ENCODE data around the gene TLN1. TPM values are rescaled to one million over a fixed set of nuclear protein-coding genes. Genes with fewer than 3 reads are reported as not detected.

TLN1 gene
- total and polyA plus RNA-seq, 10 of the 15 experiments (the other 5 are each of a cell fraction or from before 2014, with no cell fraction given) = 11.6 to 305 (median 71.9) TPM

DNA sequence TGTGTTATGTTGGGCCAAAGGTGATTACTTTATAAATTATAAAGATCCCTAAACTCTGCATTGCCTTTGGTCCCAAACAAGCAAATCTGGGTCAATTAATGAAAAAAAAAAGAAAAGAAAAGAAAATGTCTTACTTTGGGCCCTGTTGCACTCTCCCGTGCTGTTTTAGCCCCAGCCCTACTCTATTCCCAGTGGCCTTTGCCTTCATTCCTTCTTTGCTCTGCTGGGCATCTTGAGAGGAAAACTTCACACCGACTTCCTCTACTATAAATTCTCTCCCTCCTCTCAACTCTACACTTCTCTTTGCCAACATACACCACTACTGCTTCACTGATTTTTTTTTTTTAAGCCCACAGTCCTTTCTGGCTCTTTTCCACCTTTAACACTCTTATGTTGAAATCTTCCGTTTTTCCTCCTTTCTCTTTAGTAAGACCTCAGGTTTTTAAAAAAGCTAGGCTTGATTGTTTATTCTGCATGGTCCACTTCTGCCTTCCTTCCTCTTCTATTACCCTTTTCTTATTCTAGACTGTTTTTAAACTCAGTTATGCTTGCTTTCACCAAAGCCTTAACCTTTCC is 26.6 kb upstream of the TLN1 start:
- ChIA-PET SMC1A (ENCODE audit: uncharacterized antibody, unreplicated experiment) (interaction anchor here (1.4 to 3.2 kb wide), 3 partner anchors 10 to 32 kb away, joined by 6 to 19 read pairs (median 11); partner anchors contain the start of genes GBA2 and RGP1), RAD21 (ENCODE audit: unreplicated experiment) (interaction anchor here (0.8 kb wide), 1 partner anchor 68 kb away, joined by 3 read pairs; no protein-coding TSS in a partner anchor), POLR2A (interaction anchor here (0.5 to 1.6 kb wide), 4 partner anchors 10 to 100 kb away, joined by 3 to 13 read pairs (median 4); partner anchors contain the start of genes CCDC107, CREB3, RMRP and TLN1), CTCF (interaction anchor here (0.8 to 2.3 kb wide), 12 partner anchors 9 to 68 kb away, joined by 3 to 7 read pairs (median 3); partner anchors contain the start of genes CREB3, RGP1, SPAG8 and TLN1)
- H3K36me3 ChIP-seq (ENCODE audit: control insufficient read depth in 2 of 2, insufficient read depth in 2 of 2, low read length in 1 of 2) = peaks cover 0 to 3% of the 10 kb centered on the region in 2 experiments; a peak in 2 of 4 replicates
- peak overlapping the region; percentile 42 for H3K27ac ChIP-seq (ENCODE audit: control insufficient read depth, insufficient read depth)
- peaks cover 22% of the 10 kb centered on the region for H3K4me1 ChIP-seq (ENCODE audit: control insufficient read depth, insufficient read depth, low read length)
- peaks cover 33% of the 10 kb centered on the region for H3K79me2 ChIP-seq (ENCODE audit: control insufficient read depth, insufficient read depth, low read length)
- peak overlapping the region; percentile 97 for H3K9ac ChIP-seq (ENCODE audit: control insufficient read depth, insufficient read depth, low read length)
- ATAC-seq (no peak), FAIRE-seq (no peak), DNase-seq (ENCODE audit: low read depth, low spot score) (no peak)
- no peak overlapping the region for H2AFZ ChIP-seq (ENCODE audit: control insufficient read depth, low read depth, low read length)
- H3K9me3 ChIP-seq (replicated peaks; ENCODE audit: control insufficient read depth, insufficient read depth, low read length) = no peaks in the 10 kb centered on the region
- in situ Hi-C loops (cut with MboI) (no loop called here), intact Hi-C loops (cut with micrococcal nuclease; ENCODE audit: unreplicated experiment) (loop anchor here (1.0 kb wide), 1 partner anchor 57 kb away; the partner anchor contains the start of gene HINT2)
- 67% methylated on average over 3 of the region's 3 CpGs for WGBS (ENCODE audit: insufficient coverage, insufficient replicate concordance, low lambda C conversion rate, missing lambda C conversion rate)
- TF ChIP-seq ZNF274 (IDR thresholded peaks at IDR 0.05; ENCODE audit: insufficient read depth, insufficient read length) = no peak
- H3K4me2 ChIP-seq (ENCODE audit: control insufficient read depth, insufficient read depth) = peak overlapping the region; percentile 90
- no peaks in the 10 kb centered on the region for H4K20me1 ChIP-seq (ENCODE audit: control insufficient read depth, insufficient read depth)
- peak overlapping the region; percentile 87 for H3K4me3 ChIP-seq
- no peaks in the 10 kb centered on the region for H3K27me3 ChIP-seq (replicated peaks in 1 of 2; ENCODE audit: control insufficient read depth in 2 of 2, insufficient read depth in 2 of 2, low read length in 1 of 2)
- BruUV-seq (replicated peaks) = TSS peak; percentile 33

DNA sequence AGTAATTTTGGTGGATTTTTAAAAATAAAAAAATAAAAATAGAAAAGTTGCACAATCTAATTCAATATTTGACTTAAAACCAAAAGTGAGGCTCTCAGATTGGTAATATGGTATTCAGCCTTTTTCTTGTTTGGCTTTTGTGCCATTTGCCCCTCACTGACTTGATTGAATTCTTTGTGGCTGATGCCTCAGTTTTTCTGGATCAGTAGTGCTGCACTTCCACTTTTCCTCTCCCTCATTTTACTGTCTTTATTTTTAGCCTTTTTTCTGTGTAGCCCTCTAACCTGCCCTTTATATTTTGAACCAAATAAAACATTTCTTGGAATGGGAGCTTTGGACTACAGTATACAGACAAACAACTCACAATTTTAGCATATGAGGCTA is 25.9 kb upstream of the TLN1 start:
- Histone ChIP-seq H3K4me2 (ENCODE audit: control insufficient read depth, insufficient read depth) (peak overlapping the region; percentile 90), H3K79me2 (ENCODE audit: control insufficient read depth, insufficient read depth, low read length) (peaks cover 33% of the 10 kb centered on the region), H3K9ac (ENCODE audit: control insufficient read depth, insufficient read depth, low read length) (peak overlapping the region; percentile 97), H3K27me3 (replicated peaks in 1 of 2; ENCODE audit: control insufficient read depth in 2 of 2, insufficient read depth in 2 of 2, low read length in 1 of 2) (no peaks in the 10 kb centered on the region), H3K36me3 (ENCODE audit: control insufficient read depth in 2 of 2, insufficient read depth in 2 of 2, low read length in 1 of 2) (peaks cover 0 to 8% of the 10 kb centered on the region in 2 experiments; a peak in 2 of 4 replicates), H3K27ac (ENCODE audit: control insufficient read depth, insufficient read depth) (peak overlapping the region; percentile 98), H3K9me3 (replicated peaks; ENCODE audit: control insufficient read depth, insufficient read depth, low read length) (no peaks in the 10 kb centered on the region), H3K4me1 (ENCODE audit: control insufficient read depth, insufficient read depth, low read length) (peaks cover 22% of the 10 kb centered on the region), H4K20me1 (ENCODE audit: control insufficient read depth, insufficient read depth) (no peaks in the 10 kb centered on the region), H2AFZ (ENCODE audit: control insufficient read depth, low read depth, low read length) (no peak overlapping the region), H3K4me3 (peak overlapping the region; percentile 87)
- ChIA-PET CTCF (interaction anchor here (0.8 to 2.3 kb wide), 9 partner anchors 8 to 61 kb away, joined by 3 to 7 read pairs (median 4); partner anchors contain the start of genes CREB3, RGP1, SPAG8 and TLN1), SMC1A (ENCODE audit: uncharacterized antibody, unreplicated experiment) (interaction anchor here (0.7 to 3.2 kb wide), 3 partner anchors 10 to 31 kb away, joined by 3 to 19 read pairs (median 11); partner anchors contain the start of genes GBA2 and RGP1), RAD21 (ENCODE audit: unreplicated experiment) (no interaction called here), POLR2A (interaction anchor here (1.0 to 1.6 kb wide), 3 partner anchors 25 to 100 kb away, joined by 3 to 13 read pairs (median 4); partner anchors contain the start of genes CCDC107, CREB3, RMRP and TLN1)
- no peak for ATAC-seq
- intact Hi-C loops (cut with micrococcal nuclease; ENCODE audit: unreplicated experiment) (loop anchor here (2.0 kb wide), 1 partner anchor 25 kb away; the partner anchor contains the start of genes CREB3 and TLN1), in situ Hi-C loops (cut with MboI) (no loop called here)
- no peak for DNase-seq (ENCODE audit: low read depth, low spot score)
- FAIRE-seq = no peak
- no peak for TF ChIP-seq CHD1 (IDR thresholded peaks at IDR 0.05; ENCODE audit: low read depth, low read length)
- peak; percentile 18; the same call in 1 of the 2 replicates for TF ChIP-seq SPI1 (IDR thresholded peaks at IDR 0.05; ENCODE audit: borderline replicate concordance, insufficient read depth, low read depth, low read length)
- no TSS peak for BruUV-seq (replicated peaks)
